GM21381 (cell line): ENCODE data around the gene KCNMA1.

Experiments
- ATAC-seq: cut with Tn5 transposase; IDR thresholded peaks from one replicate; pipeline ENCODE4 v1.9.1; 2021; ENCODE audit warnings: mild to moderate bottlenecking, moderate library complexity; ENCODE audit not compliant: unreplicated experiment

Gene KCNMA1

GRCh38 chr10:77461636-77462296 is 175.8 kb downstream of the KCNMA1 start:
- no peak for ATAC-seq

GRCh38 chr10:77459905-77460304 is 177.7 kb downstream of the KCNMA1 start:
- no peak for ATAC-seq

GRCh38 chr10:77458986-77459590 is 178.5 kb downstream of the KCNMA1 start:
- ATAC-seq: no peak

- ATAC-seq: no peak
These were observed 179.9 kb downstream of the KCNMA1 start for GRCh38 chr10:77457721-77458120.

- ATAC-seq: no peak
These were observed 180.3 kb downstream of the KCNMA1 start for GRCh38 chr10:77457266-77457665.

- ATAC-seq: no peak
These were observed 181.2 kb downstream of the KCNMA1 start for GRCh38 chr10:77456414-77456813.

GRCh38 chr10:77455561-77455960 is 182.0 kb downstream of the KCNMA1 start:
- no peak for ATAC-seq

- ATAC-seq: no peak
These were observed 184.6 kb downstream of the KCNMA1 start for GRCh38 chr10:77452952-77453564.

GRCh38 chr10:77451886-77452285 is 185.7 kb downstream of the KCNMA1 start:
- ATAC-seq: no peak

GRCh38 chr10:77448226-77448625 is 189.4 kb downstream of the KCNMA1 start:
- no peak for ATAC-seq

- no peak for ATAC-seq
These were observed 190.9 kb downstream of the KCNMA1 start for GRCh38 chr10:77446700-77447099.

GRCh38 chr10:77445547-77445946 is 192.1 kb downstream of the KCNMA1 start:
- no peak for ATAC-seq

GRCh38 chr10:77444041-77444440 is 193.6 kb downstream of the KCNMA1 start:
- ATAC-seq: no peak

GRCh38 chr10:77442699-77443189 is 194.9 kb downstream of the KCNMA1 start:
- ATAC-seq: no peak

- no peak for ATAC-seq
These were observed 196.0 kb downstream of the KCNMA1 start for GRCh38 chr10:77441353-77442166.

GRCh38 chr10:77436257-77436975 is 201.2 kb downstream of the KCNMA1 start:
- no peak for ATAC-seq

GRCh38 chr10:77433546-77433945 is 204.1 kb downstream of the KCNMA1 start:
- no peak for ATAC-seq

- no peak for ATAC-seq
These were observed 205.4 kb downstream of the KCNMA1 start for GRCh38 chr10:77431980-77432797.

GRCh38 chr10:77431209-77431611 is 206.4 kb downstream of the KCNMA1 start:
- no peak for ATAC-seq

GRCh38 chr10:77430530-77430929 is 207.1 kb downstream of the KCNMA1 start:
- no peak for ATAC-seq
